Measurements from ENCODE around the gene SCGB3A1.

The SCGB3A1 gene

GRCh38 chr5:180628827-180629750, 37.8 kb upstream of the SCGB3A1 start:
- no peak for TF ChIP-seq CTCF (conservative IDR thresholded peaks at IDR 0.05; ENCODE audit: control insufficient read depth, insufficient read depth, low read depth, low read length)
- no peak for DNase-seq (ENCODE audit: low read depth)
- H3K4me3 ChIP-seq (ENCODE audit: control insufficient read depth, low read depth, low read length), result no peak overlapping the region

- TF ChIP-seq CTCF (conservative IDR thresholded peaks at IDR 0.05; ENCODE audit: control insufficient read depth, insufficient read depth, low read depth, low read length), result no peak
- no peak overlapping the region for H3K4me3 ChIP-seq (ENCODE audit: control insufficient read depth, low read depth, low read length)
- no peak for DNase-seq (ENCODE audit: low read depth)
Observed at GRCh38 chr5:180628211-180628610, 36.9 kb upstream of the SCGB3A1 start.

- no peak for DNase-seq (ENCODE audit: low read depth)
- no peak overlapping the region for H3K4me3 ChIP-seq (ENCODE audit: control insufficient read depth, low read depth, low read length)
- TF ChIP-seq CTCF (conservative IDR thresholded peaks at IDR 0.05; ENCODE audit: control insufficient read depth, insufficient read depth, low read depth, low read length), result no peak
Observed at GRCh38 chr5:180627386-180628120, 36.3 kb upstream of the SCGB3A1 start.

GRCh38 chr5:180626661-180627385, 35.5 kb upstream of the SCGB3A1 start:
- no peak for TF ChIP-seq CTCF (conservative IDR thresholded peaks at IDR 0.05; ENCODE audit: control insufficient read depth, insufficient read depth, low read depth, low read length)
- DNase-seq (ENCODE audit: low read depth), result no peak
- no peak overlapping the region for H3K4me3 ChIP-seq (ENCODE audit: control insufficient read depth, low read depth, low read length)

- no peak for DNase-seq (ENCODE audit: low read depth)
- no peak overlapping the region for H3K4me3 ChIP-seq (ENCODE audit: control insufficient read depth, low read depth, low read length)
- TF ChIP-seq CTCF (conservative IDR thresholded peaks at IDR 0.05; ENCODE audit: control insufficient read depth, insufficient read depth, low read depth, low read length), result no peak
Observed at GRCh38 chr5:180625791-180626660, 34.7 kb upstream of the SCGB3A1 start.

Data from fibroblast of mammary gland (primary cell).